GM12892 (cell line): ENCODE results near the gene ZIC1.

Experiments
- POLR2A ChIP-seq: IDR thresholded peaks from 2 replicates; pipeline ENCODE4 v1.6.1; 2011; ENCODE audit warnings: low read depth, low read length, control low read depth
- POLR2AphosphoS5 ChIP-seq: IDR thresholded peaks from 2 replicates; pipeline ENCODE4 v1.6.1; 2011; ENCODE audit warnings: low read depth, low read length, control low read depth

- TF ChIP-seq POLR2A (no peak), POLR2AphosphoS5 (no peak)
Measured at GRCh38 chr3:147402159-147402558, 7.0 kb upstream of the ZIC1 start.
